ENCODE measurements around the gene EPHA3.

- no peak for TF ChIP-seq CTCF (IDR thresholded peaks at IDR 0.05)
- TF ChIP-seq EP300 (IDR thresholded peaks at IDR 0.05) = no peak
- no peak for TF ChIP-seq POLR2A (IDR thresholded peaks at IDR 0.05)
- TF ChIP-seq POLR2AphosphoS5 (IDR thresholded peaks at IDR 0.05) = no peak
These were observed 288.6 kb downstream of the EPHA3 start for GRCh38 chr3:89395996-89396395.
